Duodenal mucosa (tissue), 2 donors: ENCODE data around the gene MGARP.
A peak's percentile ranks its signal among the peaks of the same experiment; 100 is the strongest.
"Not testable (repeated sequence)": the region's sequence is repeated elsewhere in the genome, so short reads cannot be mapped to it uniquely, and the experiment has no call there.

Experiments
- H3K27ac ChIP-seq: one replicate; pipeline ENCODE4 v1.7.0; 2013; ENCODE audit warnings: low read depth, low read length
- H3K27me3 ChIP-seq, 2 donors: one replicate each; pipeline ENCODE4 v1.7.0; 2013; ENCODE audit warnings: low read length in 2 of 2, control low read depth in 1 of 2; ENCODE audit not compliant: insufficient read depth in 2 of 2, control insufficient read depth in 1 of 2
- H3K36me3 ChIP-seq, 2 donors: one replicate each; pipeline ENCODE4 v1.7.0; 2013; ENCODE audit warnings: low read length in 2 of 2, control low read depth in 1 of 2; ENCODE audit not compliant: insufficient read depth in 2 of 2, control insufficient read depth in 1 of 2
- H3K4me1 ChIP-seq, 2 donors: one replicate each; pipeline ENCODE4 v1.7.0; 2013; ENCODE audit warnings: low read length in 2 of 2, control low read depth in 1 of 2; ENCODE audit not compliant: insufficient read depth in 2 of 2, control insufficient read depth in 1 of 2
- H3K4me3 ChIP-seq, 2 donors: one replicate each; pipeline ENCODE4 v1.7.0; 2013; ENCODE audit warnings: low read length in 2 of 2, low read depth in 1 of 2
- H3K9ac ChIP-seq, 2 donors: one replicate each; pipeline ENCODE4 v1.7.0; 2013; ENCODE audit warnings: low read length in 2 of 2, low read depth in 1 of 2
- H3K9me3 ChIP-seq, 2 donors: one replicate each; pipeline ENCODE4 v1.7.0; 2013; ENCODE audit warnings: low read length in 2 of 2, control low read depth in 1 of 2; ENCODE audit not compliant: control insufficient read depth in 1 of 2

The MGARP gene

GRCh38 chr4:139273835-139274234 is 6.2 kb downstream of the MGARP start:
- H3K27me3 ChIP-seq, result peaks cover 6 to 8% of the 10 kb centered on the region in 2 donors
- no peak overlapping the region for H3K9ac ChIP-seq
- H3K4me1 ChIP-seq, result no peaks in the 10 kb centered on the region
- H3K4me3 ChIP-seq, result no peak overlapping the region
- H3K9me3 ChIP-seq, result no peaks in the 10 kb centered on the region
- no peak overlapping the region for H3K27ac ChIP-seq
- no peaks in the 10 kb centered on the region for H3K36me3 ChIP-seq

GRCh38 chr4:139267301-139267700 is 12.7 kb downstream of the MGARP start:
- H3K9ac ChIP-seq, result no peak overlapping the region
- H3K4me1 ChIP-seq, result peaks cover 6 to 7% of the 10 kb centered on the region in 2 donors
- H3K27ac ChIP-seq, result no peak overlapping the region
- no peaks in the 10 kb centered on the region for H3K27me3 ChIP-seq
- H3K4me3 ChIP-seq, result no peak overlapping the region
- H3K36me3 ChIP-seq, result no peaks in the 10 kb centered on the region
- H3K9me3 ChIP-seq, result no peaks in the 10 kb centered on the region

DNA sequence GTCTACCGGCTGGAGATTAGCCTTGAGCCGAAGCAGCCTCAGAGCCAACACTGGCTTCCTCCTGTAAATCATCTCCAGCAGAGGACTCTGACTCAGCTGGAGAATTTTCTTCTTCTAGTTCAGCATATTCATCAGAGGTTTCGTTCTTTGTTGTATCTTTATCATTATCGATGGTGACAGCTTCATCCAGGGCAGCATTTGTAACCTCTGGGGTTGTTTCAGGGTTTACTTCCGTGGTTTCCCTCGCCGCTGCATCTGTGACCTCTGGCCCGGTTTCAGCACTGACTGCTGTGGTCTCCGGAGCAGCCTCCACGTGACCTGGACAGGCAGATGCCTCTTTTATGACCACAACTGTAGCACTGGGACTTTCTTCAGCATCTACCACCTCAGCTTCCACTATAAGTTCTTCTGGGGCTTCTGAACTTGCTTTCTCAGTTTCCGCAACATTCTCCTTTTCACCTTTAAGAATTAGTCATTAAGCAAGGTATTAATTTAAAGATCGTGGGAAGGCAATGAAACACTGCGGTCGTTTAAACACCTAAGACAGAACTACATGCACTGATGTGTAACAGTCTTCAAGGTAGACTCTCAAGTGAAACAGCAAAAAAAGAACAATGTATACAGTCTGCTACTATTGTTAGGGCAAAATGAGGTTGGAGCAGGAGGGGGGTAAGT is 13.3 kb downstream of the MGARP start:
- Histone ChIP-seq H3K4me1 (peaks cover 6 to 7% of the 10 kb centered on the region in 2 donors), H3K27ac (no peak overlapping the region), H3K9ac (peak overlapping the region in 1 of 2 donors; percentile 34), H3K9me3 (no peaks in the 10 kb centered on the region), H3K4me3 (peak overlapping the region; percentile 62 to 74), H3K36me3 (no peaks in the 10 kb centered on the region), H3K27me3 (no peaks in the 10 kb centered on the region)

- no peaks in the 10 kb centered on the region for H3K9me3 ChIP-seq
- H3K9ac ChIP-seq, result peak overlapping the region in 1 of 2 donors; percentile 34
- H3K4me1 ChIP-seq, result peaks cover 6 to 7% of the 10 kb centered on the region in 2 donors
- H3K36me3 ChIP-seq, result no peaks in the 10 kb centered on the region
- H3K27ac ChIP-seq, result no peak overlapping the region
- peak overlapping the region; percentile 62 to 74 for H3K4me3 ChIP-seq
- H3K27me3 ChIP-seq, result no peaks in the 10 kb centered on the region
Observed at GRCh38 chr4:139266208-139266582, 13.8 kb downstream of the MGARP start.

DNA sequence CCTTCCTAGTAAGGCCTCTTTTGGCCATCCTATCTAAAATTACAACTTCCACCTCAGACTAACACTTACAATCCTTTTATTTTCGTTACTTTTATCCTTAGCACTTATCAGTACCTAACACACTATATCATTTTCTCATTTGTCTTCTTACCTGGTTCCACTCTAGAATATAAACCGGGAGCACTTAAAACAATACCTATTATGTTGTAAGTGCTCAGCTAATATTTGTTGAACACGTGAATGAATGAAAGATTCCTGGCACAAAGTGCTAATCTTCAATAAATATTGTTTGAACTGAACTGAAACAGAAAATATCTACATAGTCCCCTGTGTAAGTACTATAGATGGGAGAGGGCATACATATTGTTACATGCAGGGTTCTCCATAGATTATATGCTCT is 14.4 kb downstream of the MGARP start:
- Histone ChIP-seq H3K36me3 (no peaks in the 10 kb centered on the region), H3K27ac (no peak overlapping the region), H3K4me1 (peaks cover 6 to 7% of the 10 kb centered on the region in 2 donors), H3K27me3 (no peaks in the 10 kb centered on the region), H3K9me3 (no peaks in the 10 kb centered on the region), H3K4me3 (no peak overlapping the region), H3K9ac (no peak overlapping the region)

DNA sequence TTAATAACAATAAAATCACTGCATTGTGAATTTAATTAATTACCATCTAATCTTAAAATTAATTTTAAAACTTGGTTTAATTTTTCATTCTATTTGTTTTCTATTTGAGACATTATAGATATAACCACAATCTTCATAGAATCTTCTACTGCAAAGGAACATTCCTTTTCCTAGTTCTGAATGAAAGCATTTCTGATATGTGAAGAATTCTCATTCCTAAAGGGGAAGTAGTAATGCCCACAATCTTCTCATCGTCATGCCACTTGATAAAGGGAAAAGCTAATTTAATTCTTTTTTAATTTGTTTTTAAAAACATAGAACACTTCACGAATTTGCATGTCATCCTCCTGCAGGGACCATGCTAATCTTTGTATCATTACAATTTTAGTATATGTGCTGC is 23.7 kb downstream of the MGARP start:
- no peaks in the 10 kb centered on the region for H3K27me3 ChIP-seq
- H3K4me3 ChIP-seq, result no peak overlapping the region
- no peak overlapping the region for H3K27ac ChIP-seq
- H3K9ac ChIP-seq, result no peak overlapping the region
- no peaks in the 10 kb centered on the region for H3K9me3 ChIP-seq
- no peaks in the 10 kb centered on the region for H3K4me1 ChIP-seq
- no peaks in the 10 kb centered on the region for H3K36me3 ChIP-seq

GRCh38 chr4:139255581-139255980 is 24.4 kb downstream of the MGARP start:
- H3K36me3 ChIP-seq, H3K9me3 ChIP-seq, H3K9ac ChIP-seq, H3K27me3 ChIP-seq, H3K27ac ChIP-seq, H3K4me1 ChIP-seq, H3K4me3 ChIP-seq: not testable (repeated sequence)

DNA sequence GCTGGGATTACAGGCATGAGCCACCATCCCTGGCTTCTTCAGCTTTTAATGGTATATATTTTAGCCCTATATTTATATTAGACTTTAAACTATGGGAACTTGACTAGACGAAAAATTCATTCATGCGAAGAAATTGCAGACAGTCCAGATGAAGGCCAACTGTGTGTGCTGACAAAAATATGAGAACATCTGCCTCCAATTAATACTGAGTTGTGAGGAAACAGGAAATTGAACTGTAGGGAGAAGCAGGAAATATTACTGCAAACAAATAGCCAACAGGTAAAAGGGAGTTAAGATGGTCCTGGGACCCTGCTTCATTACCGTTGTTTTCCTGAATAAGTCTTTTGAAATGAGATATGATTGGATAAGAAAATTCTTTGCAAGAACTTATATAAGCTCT is 26.3 kb downstream of the MGARP start:
- H3K9me3 ChIP-seq, result no peaks in the 10 kb centered on the region
- no peaks in the 10 kb centered on the region for H3K27me3 ChIP-seq
- H3K4me3 ChIP-seq, result no peak overlapping the region
- no peaks in the 10 kb centered on the region for H3K4me1 ChIP-seq
- no peak overlapping the region for H3K9ac ChIP-seq
- no peak overlapping the region for H3K27ac ChIP-seq
- no peaks in the 10 kb centered on the region for H3K36me3 ChIP-seq

- H3K9me3 ChIP-seq, result no peaks in the 10 kb centered on the region
Observed at GRCh38 chr4:139253046-139253445, 27.0 kb downstream of the MGARP start.

GRCh38 chr4:139247700-139248238 is 32.3 kb downstream of the MGARP start:
- Histone ChIP-seq H3K4me3 (no peak overlapping the region), H3K27ac (no peak overlapping the region), H3K4me1 (no peaks in the 10 kb centered on the region), H3K36me3 (no peaks in the 10 kb centered on the region), H3K9me3 (no peaks in the 10 kb centered on the region), H3K27me3 (no peaks in the 10 kb centered on the region), H3K9ac (no peak overlapping the region)

More at GRCh38 chr4:139253046-139253445, 27.0 kb downstream of the MGARP start:
- Histone ChIP-seq H3K4me3 (no peak overlapping the region), H3K9ac (no peak overlapping the region), H3K27me3 (no peaks in the 10 kb centered on the region), H3K36me3 (no peaks in the 10 kb centered on the region), H3K27ac (no peak overlapping the region), H3K4me1 (no peaks in the 10 kb centered on the region)
